ENCODE measurements around the gene PLCZ1.

Gene PLCZ1

DNA sequence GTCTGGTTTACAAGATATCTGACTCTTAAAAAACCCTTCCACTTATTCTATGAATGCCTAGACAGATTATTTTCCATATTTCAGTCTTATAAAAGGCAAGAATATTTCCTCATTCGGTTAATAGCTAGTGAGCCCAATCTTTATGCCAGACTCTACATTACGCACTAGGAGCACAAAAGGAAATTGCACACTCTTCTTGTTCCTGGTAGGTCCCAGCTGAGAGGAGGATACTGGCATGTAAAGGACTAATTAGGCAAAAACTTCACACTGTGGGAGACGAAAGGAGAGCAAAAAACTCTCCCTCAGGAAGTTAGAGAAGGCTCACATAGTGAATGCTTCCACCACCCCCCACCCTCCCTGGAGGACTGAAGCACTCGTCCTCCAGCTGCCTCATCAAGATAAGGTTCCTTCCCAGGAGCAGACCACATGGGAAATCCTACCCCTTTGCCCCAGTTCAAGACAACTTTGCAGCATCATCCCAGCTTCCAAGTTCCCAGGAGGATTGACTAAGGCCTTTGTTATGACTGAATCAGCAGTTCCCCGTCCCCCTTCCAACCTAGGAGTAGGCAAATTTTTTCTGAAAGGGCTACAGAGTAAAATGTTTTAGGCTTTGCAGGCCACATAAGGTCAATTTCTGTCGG is 14.6 kb upstream of the PLCZ1 start:
- H3K14ac ChIP-seq (ENCODE audit: low read length in 2 of 2), result no peak overlapping the region
- no peak overlapping the region for H3K23ac ChIP-seq (ENCODE audit: low read length in 2 of 2)
- peak overlapping the region; percentile 26 for H3K9ac ChIP-seq (ENCODE audit: low read length)
- no peak overlapping the region for H3K18ac ChIP-seq (ENCODE audit: low read depth in 1 of 2, low read length in 2 of 2)
- H3K36me3 ChIP-seq (ENCODE audit: control insufficient read depth in 1 of 2, insufficient read depth in 2 of 2, low read depth in 1 of 2, low read length in 2 of 2), result no peaks in the 10 kb centered on the region
- H3K4me1 ChIP-seq (ENCODE audit: control insufficient read depth, insufficient read depth, low read depth, low read length), result peaks cover 8% of the 10 kb centered on the region
- no peak overlapping the region for H4K8ac ChIP-seq (ENCODE audit: low read length)
- H3K4me2 ChIP-seq (ENCODE audit: low read length, poor library complexity, severe bottlenecking), result no peak overlapping the region
- no peak overlapping the region for H3K4ac ChIP-seq (ENCODE audit: low read depth in 1 of 2, low read length in 2 of 2)
- no peaks in the 10 kb centered on the region for H3K79me1 ChIP-seq (replicated peaks; ENCODE audit: low read length, poor library complexity, severe bottlenecking)
- no peak overlapping the region for H2BK15ac ChIP-seq (ENCODE audit: low read depth, poor library complexity, severe bottlenecking)
- H4K91ac ChIP-seq (ENCODE audit: low read length), result no peak overlapping the region
- WGBS, result 8% methylated on average over 5 of the region's 6 CpGs
- H3K9me3 ChIP-seq (ENCODE audit: control insufficient read depth, low read length), result no peaks in the 10 kb centered on the region
- H2AFZ ChIP-seq (ENCODE audit: low read depth, low read length), result no peak overlapping the region
- peak; percentile 95 for DNase-seq
- no peak overlapping the region for H2BK5ac ChIP-seq (ENCODE audit: low read depth, low read length, poor library complexity, severe bottlenecking)
- H2AK5ac ChIP-seq (ENCODE audit: low read length, severe bottlenecking), result no peak overlapping the region
- H2BK120ac ChIP-seq (ENCODE audit: low read depth, low read length), result no peak overlapping the region
- no peak overlapping the region for H3K4me3 ChIP-seq (ENCODE audit: insufficient read depth in 1 of 2, low read depth in 1 of 2, low read length in 2 of 2)
- no peak overlapping the region for H3K27ac ChIP-seq (ENCODE audit: low read length, poor library complexity, severe bottlenecking)
- no peaks in the 10 kb centered on the region for H3K27me3 ChIP-seq (ENCODE audit: control insufficient read depth in 1 of 2, insufficient read depth in 1 of 2, low read length in 2 of 2)
- H2BK12ac ChIP-seq (ENCODE audit: low read length in 2 of 2), result peak overlapping the region in 1 of 2 experiments; percentile 59

- Histone ChIP-seq H3K18ac (ENCODE audit: low read depth in 1 of 2, low read length in 2 of 2) (no peak overlapping the region), H3K27ac (ENCODE audit: low read length, poor library complexity, severe bottlenecking) (no peak overlapping the region), H2BK120ac (ENCODE audit: low read depth, low read length) (no peak overlapping the region), H3K4me2 (ENCODE audit: low read length, poor library complexity, severe bottlenecking) (no peak overlapping the region), H3K9ac (ENCODE audit: low read length) (no peak overlapping the region), H3K36me3 (ENCODE audit: control insufficient read depth in 1 of 2, insufficient read depth in 2 of 2, low read depth in 1 of 2, low read length in 2 of 2) (no peaks in the 10 kb centered on the region), H4K8ac (ENCODE audit: low read length) (no peak overlapping the region), H3K14ac (ENCODE audit: low read length in 2 of 2) (no peak overlapping the region), H2AFZ (ENCODE audit: low read depth, low read length) (no peak overlapping the region), H4K91ac (ENCODE audit: low read length) (no peak overlapping the region), H2BK12ac (ENCODE audit: low read length in 2 of 2) (no peak overlapping the region), H3K9me3 (ENCODE audit: control insufficient read depth, low read length) (no peaks in the 10 kb centered on the region), H2BK15ac (ENCODE audit: low read depth, poor library complexity, severe bottlenecking) (no peak overlapping the region), H3K23ac (ENCODE audit: low read length in 2 of 2) (no peak overlapping the region), H2BK5ac (ENCODE audit: low read depth, low read length, poor library complexity, severe bottlenecking) (no peak overlapping the region), H3K4ac (ENCODE audit: low read depth in 1 of 2, low read length in 2 of 2) (peak overlapping the region in 1 of 2 experiments; percentile 85), H3K27me3 (ENCODE audit: control insufficient read depth in 1 of 2, insufficient read depth in 1 of 2, low read length in 2 of 2) (no peaks in the 10 kb centered on the region), H3K4me1 (ENCODE audit: control insufficient read depth, insufficient read depth, low read depth, low read length) (peaks cover 8% of the 10 kb centered on the region), H3K79me1 (replicated peaks; ENCODE audit: low read length, poor library complexity, severe bottlenecking) (no peaks in the 10 kb centered on the region), H3K4me3 (ENCODE audit: insufficient read depth in 1 of 2, low read depth in 1 of 2, low read length in 2 of 2) (no peak overlapping the region), H2AK5ac (ENCODE audit: low read length, severe bottlenecking) (no peak overlapping the region)
- DNase-seq, result no peak
- 56% methylated on average over 2 of the region's 2 CpGs for WGBS
These were observed 14.1 kb upstream of the PLCZ1 start for GRCh38 chr12:18751866-18752265.

DNA sequence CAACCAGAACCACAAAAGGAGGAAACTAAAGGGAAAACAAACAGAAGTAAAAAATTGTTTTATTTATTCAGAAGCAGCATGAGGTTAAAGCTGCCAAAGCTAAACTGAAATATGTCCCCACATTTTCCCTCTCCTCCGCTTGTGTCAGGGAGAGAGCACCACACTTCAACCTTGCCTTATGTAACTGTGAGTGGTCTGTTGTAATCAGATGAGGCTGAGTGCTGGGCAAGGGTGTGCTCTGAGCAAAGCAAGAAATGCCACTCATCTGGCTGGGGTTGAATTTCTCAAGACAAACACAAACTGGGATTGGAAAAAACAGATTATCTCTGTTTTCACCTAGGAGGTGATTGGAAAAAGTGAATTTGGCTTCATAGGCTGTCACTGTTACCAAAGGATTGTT is 12.3 kb upstream of the PLCZ1 start:
- no peak overlapping the region for H3K18ac ChIP-seq (ENCODE audit: low read depth in 1 of 2, low read length in 2 of 2)
- H3K4me1 ChIP-seq (ENCODE audit: control insufficient read depth, insufficient read depth, low read depth, low read length), result peaks cover 8% of the 10 kb centered on the region
- WGBS, result no CpG with 5 or more reads among the region's 1 CpG
- no peak overlapping the region for H2BK120ac ChIP-seq (ENCODE audit: low read depth, low read length)
- H3K9me3 ChIP-seq (ENCODE audit: control insufficient read depth, low read length), result no peaks in the 10 kb centered on the region
- no peak overlapping the region for H3K27ac ChIP-seq (ENCODE audit: low read length, poor library complexity, severe bottlenecking)
- no peak overlapping the region for H3K23ac ChIP-seq (ENCODE audit: low read length in 2 of 2)
- no peak overlapping the region for H3K4me3 ChIP-seq (ENCODE audit: insufficient read depth in 1 of 2, low read depth in 1 of 2, low read length in 2 of 2)
- H3K4ac ChIP-seq (ENCODE audit: low read depth in 1 of 2, low read length in 2 of 2), result no peak overlapping the region
- H2BK5ac ChIP-seq (ENCODE audit: low read depth, low read length, poor library complexity, severe bottlenecking), result no peak overlapping the region
- no peak overlapping the region for H2AK5ac ChIP-seq (ENCODE audit: low read length, severe bottlenecking)
- H3K27me3 ChIP-seq (ENCODE audit: control insufficient read depth in 1 of 2, insufficient read depth in 1 of 2, low read length in 2 of 2), result no peaks in the 10 kb centered on the region
- H3K14ac ChIP-seq (ENCODE audit: low read length in 2 of 2), result no peak overlapping the region
- no peak overlapping the region for H2AFZ ChIP-seq (ENCODE audit: low read depth, low read length)
- H2BK15ac ChIP-seq (ENCODE audit: low read depth, poor library complexity, severe bottlenecking), result no peak overlapping the region
- peak; percentile 70 for DNase-seq
- no peak overlapping the region for H4K8ac ChIP-seq (ENCODE audit: low read length)
- no peak overlapping the region for H3K4me2 ChIP-seq (ENCODE audit: low read length, poor library complexity, severe bottlenecking)
- H4K91ac ChIP-seq (ENCODE audit: low read length), result no peak overlapping the region
- no peaks in the 10 kb centered on the region for H3K36me3 ChIP-seq (ENCODE audit: control insufficient read depth in 1 of 2, insufficient read depth in 2 of 2, low read depth in 1 of 2, low read length in 2 of 2)
- no peak overlapping the region for H3K9ac ChIP-seq (ENCODE audit: low read length)
- no peaks in the 10 kb centered on the region for H3K79me1 ChIP-seq (replicated peaks; ENCODE audit: low read length, poor library complexity, severe bottlenecking)
- H2BK12ac ChIP-seq (ENCODE audit: low read length in 2 of 2), result peak overlapping the region in 1 of 2 experiments; percentile 63

GRCh38 chr12:18749386-18749957 is 11.7 kb upstream of the PLCZ1 start:
- Histone ChIP-seq H3K36me3 (ENCODE audit: control insufficient read depth in 1 of 2, insufficient read depth in 2 of 2, low read depth in 1 of 2, low read length in 2 of 2) (no peaks in the 10 kb centered on the region), H3K23ac (ENCODE audit: low read length in 2 of 2) (no peak overlapping the region), H3K9ac (ENCODE audit: low read length) (no peak overlapping the region), H3K27me3 (ENCODE audit: control insufficient read depth in 1 of 2, insufficient read depth in 1 of 2, low read length in 2 of 2) (no peaks in the 10 kb centered on the region), H2AFZ (ENCODE audit: low read depth, low read length) (no peak overlapping the region), H2BK12ac (ENCODE audit: low read length in 2 of 2) (peak overlapping the region in 1 of 2 experiments; percentile 90), H3K4ac (ENCODE audit: low read depth in 1 of 2, low read length in 2 of 2) (peak overlapping the region in 1 of 2 experiments; percentile 79), H3K14ac (ENCODE audit: low read length in 2 of 2) (no peak overlapping the region), H3K27ac (ENCODE audit: low read length, poor library complexity, severe bottlenecking) (no peak overlapping the region), H3K4me3 (ENCODE audit: insufficient read depth in 1 of 2, low read depth in 1 of 2, low read length in 2 of 2) (no peak overlapping the region), H2BK120ac (ENCODE audit: low read depth, low read length) (no peak overlapping the region), H2AK5ac (ENCODE audit: low read length, severe bottlenecking) (no peak overlapping the region), H2BK5ac (ENCODE audit: low read depth, low read length, poor library complexity, severe bottlenecking) (no peak overlapping the region), H3K4me1 (ENCODE audit: control insufficient read depth, insufficient read depth, low read depth, low read length) (peaks cover 8% of the 10 kb centered on the region), H3K4me2 (ENCODE audit: low read length, poor library complexity, severe bottlenecking) (no peak overlapping the region), H4K91ac (ENCODE audit: low read length) (no peak overlapping the region), H2BK15ac (ENCODE audit: low read depth, poor library complexity, severe bottlenecking) (no peak overlapping the region), H3K79me1 (replicated peaks; ENCODE audit: low read length, poor library complexity, severe bottlenecking) (no peaks in the 10 kb centered on the region), H3K18ac (ENCODE audit: low read depth in 1 of 2, low read length in 2 of 2) (peak overlapping the region; percentile 28 to 75), H3K9me3 (ENCODE audit: control insufficient read depth, low read length) (no peaks in the 10 kb centered on the region), H4K8ac (ENCODE audit: low read length) (peak overlapping the region; percentile 52)
- DNase-seq, result no peak
- WGBS, result 78% methylated on average over 3 of the region's 4 CpGs

Data from mesenchymal stem cell (in vitro differentiated cells and primary cell).